ENCODE measurements around the gene WSCD2.

The WSCD2 gene

GRCh38 chr12:108257610-108258106 lies 128.6 kb downstream of the WSCD2 start:
- Histone ChIP-seq H3K9me3 (ENCODE audit: severe bottlenecking) (peaks cover 5% of the 10 kb centered on the region), H3K4me3 (ENCODE audit: severe bottlenecking) (no peak overlapping the region), H3K27ac (ENCODE audit: poor library complexity, severe bottlenecking) (no peak overlapping the region), H3K36me3 (ENCODE audit: low read depth) (no peaks in the 10 kb centered on the region), H3K4me1 (ENCODE audit: insufficient read depth, poor library complexity, severe bottlenecking) (no peaks in the 10 kb centered on the region), H3K27me3 (ENCODE audit: insufficient read depth, poor library complexity, severe bottlenecking) (peaks cover 8% of the 10 kb centered on the region)
- DNase-seq (ENCODE audit: low spot score) (no peak), ATAC-seq (ENCODE audit: low read depth) (no peak)
- no peak for TF ChIP-seq CTCF (IDR thresholded peaks at IDR 0.05; ENCODE audit: poor library complexity, severe bottlenecking)

- Histone ChIP-seq H3K4me3 (ENCODE audit: severe bottlenecking) (no peak overlapping the region), H3K36me3 (ENCODE audit: low read depth) (no peaks in the 10 kb centered on the region), H3K27ac (ENCODE audit: poor library complexity, severe bottlenecking) (no peak overlapping the region), H3K27me3 (ENCODE audit: insufficient read depth, poor library complexity, severe bottlenecking) (peaks cover 7% of the 10 kb centered on the region), H3K4me1 (ENCODE audit: insufficient read depth, poor library complexity, severe bottlenecking) (no peaks in the 10 kb centered on the region), H3K9me3 (ENCODE audit: severe bottlenecking) (peaks cover 5% of the 10 kb centered on the region)
- ATAC-seq (ENCODE audit: low read depth) (no peak), DNase-seq (ENCODE audit: low spot score) (no peak)
- no peak for TF ChIP-seq CTCF (IDR thresholded peaks at IDR 0.05; ENCODE audit: poor library complexity, severe bottlenecking)
These were observed 131.0 kb downstream of the WSCD2 start for GRCh38 chr12:108260039-108260438.

GRCh38 chr12:108260969-108261368 lies 131.9 kb downstream of the WSCD2 start:
- H3K27ac ChIP-seq (ENCODE audit: poor library complexity, severe bottlenecking): no peak overlapping the region
- no peak for DNase-seq (ENCODE audit: low spot score)

GRCh38 chr12:108265505-108265904 lies 136.4 kb downstream of the WSCD2 start:
- Histone ChIP-seq H3K9me3 (ENCODE audit: severe bottlenecking) (peaks cover 5% of the 10 kb centered on the region), H3K27ac (ENCODE audit: poor library complexity, severe bottlenecking) (no peak overlapping the region), H3K27me3 (ENCODE audit: insufficient read depth, poor library complexity, severe bottlenecking) (peaks cover 3% of the 10 kb centered on the region), H3K36me3 (ENCODE audit: low read depth) (no peaks in the 10 kb centered on the region), H3K4me3 (ENCODE audit: severe bottlenecking) (no peak overlapping the region), H3K4me1 (ENCODE audit: insufficient read depth, poor library complexity, severe bottlenecking) (no peaks in the 10 kb centered on the region)
- no peak for TF ChIP-seq CTCF (IDR thresholded peaks at IDR 0.05; ENCODE audit: poor library complexity, severe bottlenecking)
- no peak for DNase-seq (ENCODE audit: low spot score)
- no peak for ATAC-seq (ENCODE audit: low read depth)

More at GRCh38 chr12:108260969-108261368, 131.9 kb downstream of the WSCD2 start:
- Histone ChIP-seq H3K9me3 (ENCODE audit: severe bottlenecking) (peaks cover 5% of the 10 kb centered on the region), H3K4me3 (ENCODE audit: severe bottlenecking) (no peak overlapping the region), H3K27me3 (ENCODE audit: insufficient read depth, poor library complexity, severe bottlenecking) (peaks cover 3% of the 10 kb centered on the region), H3K36me3 (ENCODE audit: low read depth) (no peaks in the 10 kb centered on the region), H3K4me1 (ENCODE audit: insufficient read depth, poor library complexity, severe bottlenecking) (no peaks in the 10 kb centered on the region)
- ATAC-seq (ENCODE audit: low read depth): no peak
- TF ChIP-seq CTCF (IDR thresholded peaks at IDR 0.05; ENCODE audit: poor library complexity, severe bottlenecking): no peak

GRCh38 chr12:108266131-108266530 lies 137.0 kb downstream of the WSCD2 start:
- Histone ChIP-seq H3K4me3 (ENCODE audit: severe bottlenecking) (no peak overlapping the region), H3K27me3 (ENCODE audit: insufficient read depth, poor library complexity, severe bottlenecking) (peaks cover 3% of the 10 kb centered on the region), H3K27ac (ENCODE audit: poor library complexity, severe bottlenecking) (no peak overlapping the region), H3K9me3 (ENCODE audit: severe bottlenecking) (peaks cover 2% of the 10 kb centered on the region), H3K4me1 (ENCODE audit: insufficient read depth, poor library complexity, severe bottlenecking) (no peaks in the 10 kb centered on the region), H3K36me3 (ENCODE audit: low read depth) (no peaks in the 10 kb centered on the region)
- ATAC-seq (ENCODE audit: low read depth): no peak
- no peak for DNase-seq (ENCODE audit: low spot score)
- no peak for TF ChIP-seq CTCF (IDR thresholded peaks at IDR 0.05; ENCODE audit: poor library complexity, severe bottlenecking)

Data from RWPE2 (cell line).